ENCODE measurements around the gene ZRSR2. TPM values are rescaled to one million over a fixed set of nuclear protein-coding genes. Genes with fewer than 3 reads are reported as not detected.

Gene ZRSR2
- total RNA-seq, 1 experiment from 2014 or later = 4.6 TPM

DNA sequence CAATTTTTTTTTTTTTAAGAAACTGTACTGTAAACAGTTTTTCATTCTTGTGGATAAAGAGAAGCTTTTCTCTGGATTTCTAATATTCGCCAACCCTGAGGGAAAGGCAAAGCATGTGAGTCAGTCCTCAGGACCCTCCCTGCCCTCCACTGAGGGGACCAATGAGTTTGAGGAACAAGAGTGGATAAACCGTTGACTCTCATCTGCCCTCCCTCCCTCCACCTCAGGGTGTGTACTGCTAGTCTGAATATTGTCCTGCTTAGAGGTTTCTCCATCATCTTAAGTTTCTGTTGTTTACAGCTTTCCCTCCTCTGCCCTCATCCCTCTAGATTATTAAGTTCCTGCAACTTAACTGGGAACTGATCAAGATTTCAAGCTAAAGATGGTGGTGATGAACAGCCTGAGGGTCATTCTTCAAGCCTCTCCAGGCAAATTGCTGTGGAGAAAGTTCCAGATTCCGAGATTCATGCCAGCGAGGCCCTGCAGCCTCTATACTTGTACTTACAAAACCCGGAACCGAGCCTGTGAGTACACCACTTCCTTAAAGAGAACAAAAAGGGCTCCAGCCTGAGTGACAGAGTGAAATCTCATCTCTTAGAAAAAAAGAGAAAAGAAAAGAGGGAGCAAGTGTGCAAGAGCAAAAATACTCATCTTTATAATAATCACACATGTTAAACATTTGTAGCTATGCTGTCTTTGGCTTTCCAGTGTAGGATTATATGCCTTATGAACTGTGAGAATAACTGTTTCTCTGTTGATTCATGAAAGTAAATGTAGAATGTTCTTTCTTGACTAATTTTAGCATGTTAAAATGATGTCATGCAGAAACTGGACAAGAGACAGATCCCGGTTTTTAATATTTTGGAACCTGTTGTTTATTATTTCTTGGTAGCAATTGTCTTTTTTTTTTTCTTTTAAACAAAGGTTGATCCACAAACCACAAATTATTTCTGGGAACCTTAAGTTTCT lies 40.4 kb upstream of the ZRSR2 start:
- no peaks in the 10 kb centered on the region for H3K36me3 ChIP-seq (ENCODE audit: control insufficient read depth in 1 of 2, insufficient read depth in 2 of 2, low read length in 2 of 2)
- no peaks in the 10 kb centered on the region for H4K20me1 ChIP-seq (ENCODE audit: insufficient read depth)
- CTCF ChIA-PET = no interaction called here
- H3K27me3 ChIP-seq (ENCODE audit: insufficient read depth, low read length) = no peaks in the 10 kb centered on the region
- DNase-seq (ENCODE audit: low read depth, low spot score) = no peak
- no TSS peak for BruUV-seq (replicated peaks)
- RAD21 ChIA-PET (ENCODE audit: low non-redundant PET in 1 of 2, low total read pairs in 2 of 2, uncharacterized antibody in 2 of 2, unreplicated experiment in 2 of 2) = no interaction called here
- no peak for TF ChIP-seq TCF7L2 (IDR thresholded peaks at IDR 0.05; ENCODE audit: borderline replicate concordance, extremely low read depth, insufficient read depth, insufficient read length)
- TF ChIP-seq, protein P1, sequence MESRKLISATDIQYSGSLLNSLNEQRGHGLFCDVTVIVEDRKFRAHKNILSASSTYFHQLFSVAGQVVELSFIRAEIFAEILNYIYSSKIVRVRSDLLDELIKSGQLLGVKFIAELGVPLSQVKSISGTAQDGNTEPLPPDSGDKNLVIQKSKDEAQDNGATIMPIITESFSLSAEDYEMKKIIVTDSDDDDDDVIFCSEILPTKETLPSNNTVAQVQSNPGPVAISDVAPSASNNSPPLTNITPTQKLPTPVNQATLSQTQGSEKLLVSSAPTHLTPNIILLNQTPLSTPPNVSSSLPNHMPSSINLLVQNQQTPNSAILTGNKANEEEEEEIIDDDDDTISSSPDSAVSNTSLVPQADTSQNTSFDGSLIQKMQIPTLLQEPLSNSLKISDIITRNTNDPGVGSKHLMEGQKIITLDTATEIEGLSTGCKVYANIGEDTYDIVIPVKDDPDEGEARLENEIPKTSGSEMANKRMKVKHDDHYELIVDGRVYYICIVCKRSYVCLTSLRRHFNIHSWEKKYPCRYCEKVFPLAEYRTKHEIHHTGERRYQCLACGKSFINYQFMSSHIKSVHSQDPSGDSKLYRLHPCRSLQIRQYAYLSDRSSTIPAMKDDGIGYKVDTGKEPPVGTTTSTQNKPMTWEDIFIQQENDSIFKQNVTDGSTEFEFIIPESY (IDR thresholded peaks at IDR 0.05; ENCODE audit: extremely low read depth, insufficient replicate concordance, low read length) = no peak
- TF ChIP-seq SRF (IDR thresholded peaks at IDR 0.05; ENCODE audit: low read depth) = no peak
- TF ChIP-seq ZNF274 (IDR thresholded peaks at IDR 0.05; ENCODE audit: low read depth, low read length) = no peak
- no peak for TF ChIP-seq YY1 (IDR thresholded peaks at IDR 0.05; ENCODE audit: extremely low read depth, insufficient replicate concordance, low read depth, low read length)
- TF ChIP-seq EZH2phosphoT487 (IDR thresholded peaks at IDR 0.05; ENCODE audit: borderline replicate concordance) = no peak
- TF ChIP-seq RAD21 (IDR thresholded peaks at IDR 0.05; ENCODE audit: low read depth) = no peak
- no peak for TF ChIP-seq MAX (IDR thresholded peaks at IDR 0.05)
- TF ChIP-seq, protein P2, sequence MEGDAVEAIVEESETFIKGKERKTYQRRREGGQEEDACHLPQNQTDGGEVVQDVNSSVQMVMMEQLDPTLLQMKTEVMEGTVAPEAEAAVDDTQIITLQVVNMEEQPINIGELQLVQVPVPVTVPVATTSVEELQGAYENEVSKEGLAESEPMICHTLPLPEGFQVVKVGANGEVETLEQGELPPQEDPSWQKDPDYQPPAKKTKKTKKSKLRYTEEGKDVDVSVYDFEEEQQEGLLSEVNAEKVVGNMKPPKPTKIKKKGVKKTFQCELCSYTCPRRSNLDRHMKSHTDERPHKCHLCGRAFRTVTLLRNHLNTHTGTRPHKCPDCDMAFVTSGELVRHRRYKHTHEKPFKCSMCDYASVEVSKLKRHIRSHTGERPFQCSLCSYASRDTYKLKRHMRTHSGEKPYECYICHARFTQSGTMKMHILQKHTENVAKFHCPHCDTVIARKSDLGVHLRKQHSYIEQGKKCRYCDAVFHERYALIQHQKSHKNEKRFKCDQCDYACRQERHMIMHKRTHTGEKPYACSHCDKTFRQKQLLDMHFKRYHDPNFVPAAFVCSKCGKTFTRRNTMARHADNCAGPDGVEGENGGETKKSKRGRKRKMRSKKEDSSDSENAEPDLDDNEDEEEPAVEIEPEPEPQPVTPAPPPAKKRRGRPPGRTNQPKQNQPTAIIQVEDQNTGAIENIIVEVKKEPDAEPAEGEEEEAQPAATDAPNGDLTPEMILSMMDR (IDR thresholded peaks at IDR 0.05 in 2 of 3, conservative IDR thresholded peaks at IDR 0.05 in 1 of 3; ENCODE audit: borderline replicate concordance in 1 of 3, insufficient read depth in 1 of 3, low read depth in 2 of 3, low read length in 2 of 3) = no peak
- no peak for TF ChIP-seq SIN3A (IDR thresholded peaks at IDR 0.05; ENCODE audit: low read depth)
- no peak for TF ChIP-seq FOSL1 (IDR thresholded peaks at IDR 0.05; ENCODE audit: low read depth)
- TF ChIP-seq CEBPB (IDR thresholded peaks at IDR 0.05; ENCODE audit: low read depth) = no peak
- TF ChIP-seq JUND (IDR thresholded peaks at IDR 0.05) = no peak
- TF ChIP-seq SP1 (IDR thresholded peaks at IDR 0.05; ENCODE audit: low read depth) = no peak
- no peak for TF ChIP-seq CBX3 (IDR thresholded peaks at IDR 0.05; ENCODE audit: low read depth)
- no peak for TF ChIP-seq REST (IDR thresholded peaks at IDR 0.05; ENCODE audit: low read depth)
- POLR2A ChIA-PET = no interaction called here
- intact Hi-C loops (cut with micrococcal nuclease) = no loop called here
- H3K4me1 ChIP-seq (ENCODE audit: control insufficient read depth in 1 of 2, insufficient read depth in 2 of 2, low read length in 2 of 2) = no peaks in the 10 kb centered on the region
- no peak overlapping the region for H3K27ac ChIP-seq (ENCODE audit: low read depth, low read length)
- H3K4me2 ChIP-seq (ENCODE audit: low read length) = no peak overlapping the region
- no peaks in the 10 kb centered on the region for H3K9me2 ChIP-seq (ENCODE audit: insufficient read depth)
- H3K9me3 ChIP-seq (ENCODE audit: control insufficient read depth in 1 of 2, insufficient read depth in 1 of 2, low read depth in 1 of 2, low read length in 2 of 2) = no peaks in the 10 kb centered on the region
- no peaks in the 10 kb centered on the region for H3K79me2 ChIP-seq (ENCODE audit: insufficient read depth, low read length)
- no peak for ATAC-seq
- H3K9ac ChIP-seq (ENCODE audit: low read length) = no peak overlapping the region
- no peak overlapping the region for H2AFZ ChIP-seq (ENCODE audit: low read depth, low read length, poor library complexity, severe bottlenecking)
- no peak overlapping the region for H3K4me3 ChIP-seq (replicated peaks in 1 of 2; ENCODE audit: low read depth in 1 of 2, low read length in 2 of 2)

All from HCT116 (cell line).